Measurements from ENCODE around the gene PLEKHA3. TPM values are rescaled to one million over a fixed set of nuclear protein-coding genes. Genes with fewer than 3 reads are reported as not detected.

Gene PLEKHA3
- total and polyA plus RNA-seq, 2 experiments from 2014 or later = 8.8 to 15.2 TPM

DNA sequence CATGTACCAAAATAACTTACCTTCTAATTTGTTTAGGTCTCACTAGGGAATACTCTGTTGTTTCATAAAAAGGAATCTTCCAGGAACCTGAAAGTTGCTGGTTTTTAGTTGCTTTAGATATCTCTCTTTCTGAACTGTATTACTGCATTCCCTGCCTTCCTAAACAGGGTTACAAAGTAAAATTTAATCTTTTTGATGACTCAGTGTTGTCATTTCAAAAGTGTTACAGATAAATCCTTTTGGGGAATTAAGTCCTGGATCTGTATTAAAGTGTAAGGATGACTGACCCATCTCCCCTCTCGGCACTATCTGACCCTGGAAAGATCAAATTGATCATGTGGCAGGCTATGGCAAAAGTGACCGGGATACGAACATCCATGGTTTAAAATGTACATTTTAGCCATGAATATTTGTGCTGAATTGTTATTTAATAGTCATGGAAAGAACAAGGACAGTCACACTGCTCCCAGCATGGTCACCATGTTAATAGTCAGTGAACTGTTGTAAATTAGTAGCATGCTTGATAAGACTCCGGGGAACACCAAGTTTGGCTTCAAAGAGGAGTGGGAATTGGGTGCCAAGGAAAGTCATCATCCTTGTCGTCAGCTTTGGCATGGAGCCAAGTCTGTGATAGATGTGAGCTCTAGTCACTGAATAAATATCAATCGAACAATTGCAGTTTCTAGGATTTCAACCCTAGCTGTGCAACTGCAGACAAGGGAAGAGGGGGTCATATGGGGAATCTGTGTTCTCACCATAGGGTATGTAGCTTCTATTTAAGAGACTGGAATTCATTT lies 4.2 kb downstream of the PLEKHA3 start (continued):
- TF ChIP-seq, protein P1, sequence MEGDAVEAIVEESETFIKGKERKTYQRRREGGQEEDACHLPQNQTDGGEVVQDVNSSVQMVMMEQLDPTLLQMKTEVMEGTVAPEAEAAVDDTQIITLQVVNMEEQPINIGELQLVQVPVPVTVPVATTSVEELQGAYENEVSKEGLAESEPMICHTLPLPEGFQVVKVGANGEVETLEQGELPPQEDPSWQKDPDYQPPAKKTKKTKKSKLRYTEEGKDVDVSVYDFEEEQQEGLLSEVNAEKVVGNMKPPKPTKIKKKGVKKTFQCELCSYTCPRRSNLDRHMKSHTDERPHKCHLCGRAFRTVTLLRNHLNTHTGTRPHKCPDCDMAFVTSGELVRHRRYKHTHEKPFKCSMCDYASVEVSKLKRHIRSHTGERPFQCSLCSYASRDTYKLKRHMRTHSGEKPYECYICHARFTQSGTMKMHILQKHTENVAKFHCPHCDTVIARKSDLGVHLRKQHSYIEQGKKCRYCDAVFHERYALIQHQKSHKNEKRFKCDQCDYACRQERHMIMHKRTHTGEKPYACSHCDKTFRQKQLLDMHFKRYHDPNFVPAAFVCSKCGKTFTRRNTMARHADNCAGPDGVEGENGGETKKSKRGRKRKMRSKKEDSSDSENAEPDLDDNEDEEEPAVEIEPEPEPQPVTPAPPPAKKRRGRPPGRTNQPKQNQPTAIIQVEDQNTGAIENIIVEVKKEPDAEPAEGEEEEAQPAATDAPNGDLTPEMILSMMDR (conservative IDR thresholded peaks at IDR 0.05; ENCODE audit: low read depth in 2 of 2) = no peak
- TF ChIP-seq ZNF114 (CRISPR knock-in tag; IDR thresholded peaks at IDR 0.05) (no peak), NANOG (IDR thresholded peaks at IDR 0.05; ENCODE audit: borderline replicate concordance) (no peak), JUNB (IDR thresholded peaks at IDR 0.05; ENCODE audit: unreplicated experiment) (no peak), EZH2phosphoT487 (IDR thresholded peaks at IDR 0.05; ENCODE audit: unreplicated experiment) (no peak)

DNA sequence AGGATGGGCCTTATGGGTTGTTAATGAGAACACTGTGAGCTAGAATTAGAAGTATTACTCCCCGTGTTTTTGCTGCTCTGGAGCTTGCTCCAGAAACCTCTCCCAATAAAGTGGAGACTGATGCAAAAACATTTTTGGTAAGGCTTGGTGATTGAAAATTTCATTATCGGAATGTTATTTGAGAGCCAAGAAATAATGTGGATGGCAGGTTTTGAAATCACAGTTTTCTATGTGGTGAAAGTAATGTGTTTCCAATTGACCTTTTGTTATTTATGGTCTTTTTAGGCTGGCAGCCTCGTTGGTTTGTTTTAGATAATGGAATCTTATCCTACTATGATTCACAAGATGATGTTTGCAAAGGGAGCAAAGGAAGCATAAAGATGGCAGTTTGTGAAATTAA lies 5.1 kb downstream of the PLEKHA3 start:
- H3K4me1 ChIP-seq (ENCODE audit: insufficient read depth) = peaks cover 7% of the 10 kb centered on the region; the same call in 1 of the 2 replicates
- no peak overlapping the region for H3K4me2 ChIP-seq
- DNase-seq (ENCODE audit: low spot score) (no peak), ATAC-seq (no peak)
- H3K27me3 ChIP-seq (ENCODE audit: insufficient read depth) = no peaks in the 10 kb centered on the region
- no peak overlapping the region for H2AFZ ChIP-seq
- H3K4me3 Mint-ChIP-seq = no peak overlapping the region
- H3K36me3 Mint-ChIP-seq (ENCODE audit: low read depth) = no peaks in the 10 kb centered on the region; the same call in 2 of the 3 replicates
- H3F3A ChIP-seq (replicated peaks; ENCODE audit: low read depth) = no peaks in the 10 kb centered on the region
- H3K9me2 ChIP-seq (ENCODE audit: insufficient read depth) = no peaks in the 10 kb centered on the region
- H3K9me3 Mint-ChIP-seq = no peaks in the 10 kb centered on the region
- H3K27ac ChIP-seq (ENCODE audit: low read depth) = no peak overlapping the region
- H4K20me1 ChIP-seq (replicated peaks; ENCODE audit: insufficient read depth) = peaks cover 3% of the 10 kb centered on the region
- H3K36me3 ChIP-seq (ENCODE audit: insufficient read depth) = no peaks in the 10 kb centered on the region
- TF ChIP-seq NANOG (IDR thresholded peaks at IDR 0.05; ENCODE audit: borderline replicate concordance) = no peak
- TF ChIP-seq, protein P2, sequence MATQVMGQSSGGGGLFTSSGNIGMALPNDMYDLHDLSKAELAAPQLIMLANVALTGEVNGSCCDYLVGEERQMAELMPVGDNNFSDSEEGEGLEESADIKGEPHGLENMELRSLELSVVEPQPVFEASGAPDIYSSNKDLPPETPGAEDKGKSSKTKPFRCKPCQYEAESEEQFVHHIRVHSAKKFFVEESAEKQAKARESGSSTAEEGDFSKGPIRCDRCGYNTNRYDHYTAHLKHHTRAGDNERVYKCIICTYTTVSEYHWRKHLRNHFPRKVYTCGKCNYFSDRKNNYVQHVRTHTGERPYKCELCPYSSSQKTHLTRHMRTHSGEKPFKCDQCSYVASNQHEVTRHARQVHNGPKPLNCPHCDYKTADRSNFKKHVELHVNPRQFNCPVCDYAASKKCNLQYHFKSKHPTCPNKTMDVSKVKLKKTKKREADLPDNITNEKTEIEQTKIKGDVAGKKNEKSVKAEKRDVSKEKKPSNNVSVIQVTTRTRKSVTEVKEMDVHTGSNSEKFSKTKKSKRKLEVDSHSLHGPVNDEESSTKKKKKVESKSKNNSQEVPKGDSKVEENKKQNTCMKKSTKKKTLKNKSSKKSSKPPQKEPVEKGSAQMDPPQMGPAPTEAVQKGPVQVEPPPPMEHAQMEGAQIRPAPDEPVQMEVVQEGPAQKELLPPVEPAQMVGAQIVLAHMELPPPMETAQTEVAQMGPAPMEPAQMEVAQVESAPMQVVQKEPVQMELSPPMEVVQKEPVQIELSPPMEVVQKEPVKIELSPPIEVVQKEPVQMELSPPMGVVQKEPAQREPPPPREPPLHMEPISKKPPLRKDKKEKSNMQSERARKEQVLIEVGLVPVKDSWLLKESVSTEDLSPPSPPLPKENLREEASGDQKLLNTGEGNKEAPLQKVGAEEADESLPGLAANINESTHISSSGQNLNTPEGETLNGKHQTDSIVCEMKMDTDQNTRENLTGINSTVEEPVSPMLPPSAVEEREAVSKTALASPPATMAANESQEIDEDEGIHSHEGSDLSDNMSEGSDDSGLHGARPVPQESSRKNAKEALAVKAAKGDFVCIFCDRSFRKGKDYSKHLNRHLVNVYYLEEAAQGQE (IDR thresholded peaks at IDR 0.05; ENCODE audit: unreplicated experiment) = no peak
- TF ChIP-seq, protein P3, sequence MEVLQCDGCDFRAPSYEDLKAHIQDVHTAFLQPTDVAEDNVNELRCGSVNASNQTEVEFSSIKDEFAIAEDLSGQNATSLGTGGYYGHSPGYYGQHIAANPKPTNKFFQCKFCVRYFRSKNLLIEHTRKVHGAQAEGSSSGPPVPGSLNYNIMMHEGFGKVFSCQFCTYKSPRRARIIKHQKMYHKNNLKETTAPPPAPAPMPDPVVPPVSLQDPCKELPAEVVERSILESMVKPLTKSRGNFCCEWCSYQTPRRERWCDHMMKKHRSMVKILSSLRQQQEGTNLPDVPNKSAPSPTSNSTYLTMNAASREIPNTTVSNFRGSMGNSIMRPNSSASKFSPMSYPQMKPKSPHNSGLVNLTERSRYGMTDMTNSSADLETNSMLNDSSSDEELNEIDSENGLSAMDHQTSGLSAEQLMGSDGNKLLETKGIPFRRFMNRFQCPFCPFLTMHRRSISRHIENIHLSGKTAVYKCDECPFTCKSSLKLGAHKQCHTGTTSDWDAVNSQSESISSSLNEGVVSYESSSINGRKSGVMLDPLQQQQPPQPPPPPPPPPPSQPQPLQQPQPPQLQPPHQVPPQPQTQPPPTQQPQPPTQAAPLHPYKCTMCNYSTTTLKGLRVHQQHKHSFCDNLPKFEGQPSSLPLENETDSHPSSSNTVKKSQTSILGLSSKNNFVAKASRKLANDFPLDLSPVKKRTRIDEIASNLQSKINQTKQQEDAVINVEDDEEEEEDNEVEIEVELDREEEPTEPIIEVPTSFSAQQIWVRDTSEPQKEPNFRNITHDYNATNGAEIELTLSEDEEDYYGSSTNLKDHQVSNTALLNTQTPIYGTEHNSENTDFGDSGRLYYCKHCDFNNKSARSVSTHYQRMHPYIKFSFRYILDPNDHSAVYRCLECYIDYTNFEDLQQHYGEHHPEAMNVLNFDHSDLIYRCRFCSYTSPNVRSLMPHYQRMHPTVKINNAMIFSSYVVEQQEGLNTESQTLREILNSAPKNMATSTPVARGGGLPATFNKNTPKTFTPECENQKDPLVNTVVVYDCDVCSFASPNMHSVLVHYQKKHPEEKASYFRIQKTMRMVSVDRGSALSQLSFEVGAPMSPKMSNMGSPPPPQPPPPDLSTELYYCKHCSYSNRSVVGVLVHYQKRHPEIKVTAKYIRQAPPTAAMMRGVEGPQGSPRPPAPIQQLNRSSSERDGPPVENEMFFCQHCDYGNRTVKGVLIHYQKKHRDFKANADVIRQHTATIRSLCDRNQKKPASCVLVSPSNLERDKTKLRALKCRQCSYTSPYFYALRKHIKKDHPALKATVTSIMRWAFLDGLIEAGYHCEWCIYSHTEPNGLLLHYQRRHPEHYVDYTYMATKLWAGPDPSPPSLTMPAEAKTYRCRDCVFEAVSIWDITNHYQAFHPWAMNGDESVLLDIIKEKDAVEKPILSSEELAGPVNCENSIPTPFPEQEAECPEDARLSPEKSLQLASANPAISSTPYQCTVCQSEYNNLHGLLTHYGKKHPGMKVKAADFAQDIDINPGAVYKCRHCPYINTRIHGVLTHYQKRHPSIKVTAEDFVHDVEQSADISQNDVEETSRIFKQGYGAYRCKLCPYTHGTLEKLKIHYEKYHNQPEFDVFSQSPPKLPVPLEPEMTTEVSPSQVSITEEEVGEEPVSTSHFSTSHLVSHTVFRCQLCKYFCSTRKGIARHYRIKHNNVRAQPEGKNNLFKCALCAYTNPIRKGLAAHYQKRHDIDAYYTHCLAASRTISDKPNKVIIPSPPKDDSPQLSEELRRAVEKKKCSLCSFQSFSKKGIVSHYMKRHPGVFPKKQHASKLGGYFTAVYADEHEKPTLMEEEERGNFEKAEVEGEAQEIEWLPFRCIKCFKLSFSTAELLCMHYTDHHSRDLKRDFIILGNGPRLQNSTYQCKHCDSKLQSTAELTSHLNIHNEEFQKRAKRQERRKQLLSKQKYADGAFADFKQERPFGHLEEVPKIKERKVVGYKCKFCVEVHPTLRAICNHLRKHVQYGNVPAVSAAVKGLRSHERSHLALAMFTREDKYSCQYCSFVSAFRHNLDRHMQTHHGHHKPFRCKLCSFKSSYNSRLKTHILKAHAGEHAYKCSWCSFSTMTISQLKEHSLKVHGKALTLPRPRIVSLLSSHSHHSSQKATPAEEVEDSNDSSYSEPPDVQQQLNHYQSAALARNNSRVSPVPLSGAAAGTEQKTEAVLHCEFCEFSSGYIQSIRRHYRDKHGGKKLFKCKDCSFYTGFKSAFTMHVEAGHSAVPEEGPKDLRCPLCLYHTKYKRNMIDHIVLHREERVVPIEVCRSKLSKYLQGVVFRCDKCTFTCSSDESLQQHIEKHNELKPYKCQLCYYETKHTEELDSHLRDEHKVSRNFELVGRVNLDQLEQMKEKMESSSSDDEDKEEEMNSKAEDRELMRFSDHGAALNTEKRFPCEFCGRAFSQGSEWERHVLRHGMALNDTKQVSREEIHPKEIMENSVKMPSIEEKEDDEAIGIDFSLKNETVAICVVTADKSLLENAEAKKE (CRISPR knock-in tag; IDR thresholded peaks at IDR 0.05) = no peak
- TF ChIP-seq EZH2 (IDR thresholded peaks at IDR 0.05; ENCODE audit: low read depth, unreplicated experiment) = no peak
- peaks cover 2% of the 10 kb centered on the region for H3K27me3 Mint-ChIP-seq (ENCODE audit: insufficient read depth, low read depth, poor library complexity)
- peaks cover 19% of the 10 kb centered on the region for H3K4me1 Mint-ChIP-seq
- no peak overlapping the region for H3K27ac Mint-ChIP-seq
- no peak overlapping the region for H3K4me3 ChIP-seq
- H3K79me2 ChIP-seq (replicated peaks; ENCODE audit: insufficient read depth) = peaks cover 38% of the 10 kb centered on the region

Data from GM23338 (cell line).